Activated naive CD4-positive, alpha-beta T cell treated with Interleukin-2 at 50 U/mL for 16 hours (primary cell): ENCODE data around the gene RCBTB2.
A peak's percentile ranks its signal among the peaks of the same experiment; 100 is the strongest.

Experiments
- DNase-seq: peaks from one replicate; pipeline ENCODE4 v3.0.0-alpha.2; 2020

Gene RCBTB2

DNA sequence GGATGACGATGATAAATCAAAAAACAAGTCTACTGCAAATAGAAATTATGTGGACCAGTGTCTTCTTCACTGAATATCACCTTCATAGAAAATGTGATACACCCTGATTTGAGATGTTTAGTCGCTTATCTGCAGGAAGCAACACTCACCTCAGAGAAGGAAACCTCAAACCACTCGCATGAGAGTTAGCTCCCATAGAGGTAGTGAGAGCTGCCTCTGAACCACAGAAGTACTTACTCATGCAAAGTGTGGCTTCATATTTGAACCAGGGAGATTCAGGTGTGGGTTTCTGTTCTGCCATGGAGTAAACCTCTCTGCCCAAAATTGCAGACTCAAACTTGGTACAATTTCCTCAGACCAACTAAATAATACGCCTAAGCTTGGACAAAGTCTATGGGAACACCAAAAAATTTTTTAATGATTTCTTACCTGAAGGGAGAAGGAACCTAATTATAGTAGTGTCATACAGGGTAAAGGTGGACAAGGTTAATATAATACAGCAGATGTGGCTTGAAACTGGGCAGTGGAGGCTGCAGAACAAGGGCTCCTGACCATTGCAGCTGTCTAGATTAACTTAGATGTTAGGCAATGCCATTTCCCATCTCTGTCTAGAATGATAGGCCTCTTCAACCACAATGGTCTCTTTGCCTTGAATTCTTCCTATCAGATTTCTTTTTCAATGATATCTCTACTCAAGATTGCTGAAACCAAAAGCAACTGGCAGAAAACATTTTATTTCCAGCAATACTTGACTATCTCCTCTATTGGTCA is 29.6 kb upstream of the RCBTB2 start:
- peak; percentile 62 for DNase-seq

DNA sequence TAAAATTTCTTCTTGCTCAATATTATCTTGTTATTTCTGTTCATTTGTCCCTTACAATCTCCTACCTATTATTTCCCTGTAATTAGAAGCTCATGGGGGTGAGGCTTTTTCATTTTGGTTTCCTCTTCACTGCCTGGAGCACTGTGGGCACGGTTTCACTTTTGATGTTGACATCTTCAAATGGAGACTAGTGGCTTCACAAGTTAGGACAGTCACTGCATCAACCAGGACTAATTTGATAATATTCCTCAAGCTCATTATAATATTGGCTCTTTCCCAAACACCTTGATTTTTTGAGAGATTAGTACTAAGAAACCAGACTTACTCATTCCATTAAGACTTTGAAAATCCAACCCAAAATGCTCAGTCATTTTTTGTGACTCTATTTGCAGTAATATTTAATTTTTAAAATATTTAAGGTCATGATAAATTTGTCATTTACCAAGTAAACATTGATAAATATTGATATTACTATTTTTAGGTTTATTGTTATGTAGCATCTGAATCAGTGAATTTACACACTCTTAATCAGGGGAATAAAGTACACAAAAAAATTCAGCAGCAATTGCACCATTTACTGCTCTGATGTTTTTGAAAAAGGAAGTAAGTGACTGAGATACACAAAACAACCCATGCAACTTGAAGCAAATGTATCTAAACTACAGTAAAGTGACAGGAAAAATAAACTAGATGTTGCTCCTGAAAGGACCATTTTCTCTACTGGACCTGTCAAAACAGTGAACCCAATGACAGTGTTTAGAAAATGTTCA is 28.8 kb upstream of the RCBTB2 start:
- no peak for DNase-seq

DNA sequence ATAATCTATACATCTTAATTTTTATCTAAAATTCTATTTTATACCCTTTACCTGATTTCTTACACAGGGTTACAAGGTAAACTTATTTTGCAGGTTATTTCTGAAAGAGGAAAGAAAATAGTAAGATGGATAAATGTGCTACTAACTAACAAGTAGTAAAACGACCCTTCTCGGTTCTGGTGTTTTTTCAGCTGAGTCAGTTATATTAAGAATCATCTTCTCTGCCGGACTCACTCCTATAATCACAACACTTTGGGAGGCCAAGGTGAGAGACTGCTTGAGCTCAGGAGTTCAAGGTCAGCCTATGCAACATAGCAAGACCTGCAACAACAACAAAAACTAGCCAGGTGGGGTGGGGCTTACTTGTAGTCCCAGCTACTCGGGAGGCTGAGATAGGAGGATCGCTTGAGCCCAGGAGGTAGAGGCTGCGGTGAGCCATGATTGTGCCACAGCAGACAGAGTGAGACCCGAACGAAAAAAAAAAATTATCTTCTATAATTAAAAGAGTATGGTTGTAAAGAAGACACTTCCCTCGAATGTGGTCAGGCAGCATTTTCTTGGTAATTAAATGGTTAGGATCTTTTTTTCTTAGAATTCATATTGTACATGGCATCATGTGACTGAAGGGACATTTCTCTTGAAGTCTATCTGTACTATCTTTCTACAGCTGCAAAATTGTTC is 27.9 kb upstream of the RCBTB2 start:
- DNase-seq, result no peak

DNA sequence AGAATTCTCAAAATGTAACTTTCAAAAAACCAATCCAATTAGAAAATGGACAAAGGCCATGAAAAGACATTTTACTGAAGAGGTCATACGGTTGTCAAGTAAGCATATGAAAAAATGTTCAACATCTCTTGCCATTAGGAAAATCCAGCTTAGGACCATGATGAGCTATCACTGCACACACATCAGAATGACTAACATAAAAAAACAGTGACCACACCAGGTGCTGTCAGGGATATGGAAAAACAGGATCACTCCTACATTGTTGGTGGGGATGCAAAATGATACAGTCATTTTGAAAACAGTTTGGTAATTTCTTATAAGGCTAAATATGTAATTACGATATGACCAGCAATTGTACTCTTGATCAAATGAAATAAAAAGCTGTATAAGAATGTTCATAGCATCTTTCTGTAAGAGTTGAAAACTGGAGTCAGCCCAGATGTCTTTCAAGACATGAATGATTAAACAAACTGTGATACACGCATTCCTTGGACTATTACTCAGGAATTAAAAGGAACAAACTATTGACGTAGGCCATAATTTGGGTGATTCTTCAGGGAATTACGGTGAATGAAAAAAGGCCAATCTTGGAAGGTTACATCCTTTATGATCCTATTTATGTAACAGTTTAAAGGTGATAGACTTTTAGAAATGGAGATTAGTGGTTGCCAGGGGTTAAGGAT is 26.9 kb upstream of the RCBTB2 start:
- DNase-seq, result no peak

DNA sequence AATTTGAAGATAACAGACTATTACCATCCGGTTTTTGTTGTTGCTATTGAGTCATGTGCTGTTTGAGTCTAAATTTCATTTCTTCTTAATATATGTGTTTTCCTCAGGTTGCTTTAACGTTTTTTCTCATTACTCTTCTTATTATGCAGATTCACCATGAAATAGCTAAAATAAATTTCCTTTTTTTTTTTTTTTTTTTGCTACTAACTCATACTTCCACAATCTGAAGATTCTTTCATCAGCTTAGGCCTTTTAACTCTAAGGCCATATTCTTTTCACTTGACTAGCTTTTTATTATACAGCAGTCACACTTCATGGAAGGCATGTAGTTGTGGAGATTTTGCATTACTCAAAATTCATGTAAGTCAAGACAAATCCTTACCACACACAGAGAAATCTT is 23.9 kb upstream of the RCBTB2 start:
- DNase-seq, result no peak

DNA sequence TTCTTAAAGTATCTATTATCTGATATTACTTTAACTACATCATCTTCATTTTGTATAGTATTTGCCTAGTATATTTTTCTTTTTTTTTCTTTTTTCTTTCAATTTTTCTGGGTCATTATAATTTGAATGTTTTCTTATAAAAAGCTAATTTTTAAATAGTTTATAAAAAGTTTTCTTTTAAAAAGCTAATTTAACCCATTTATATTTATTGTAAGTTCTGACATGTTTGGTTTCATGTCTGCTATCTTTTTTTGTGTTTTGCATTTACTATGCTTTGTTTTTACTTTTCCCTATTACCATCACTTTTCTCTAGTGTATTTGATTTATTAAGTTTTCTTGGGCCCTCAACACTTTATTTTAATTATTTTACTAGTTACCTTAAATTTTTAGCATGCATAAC is 22.6 kb upstream of the RCBTB2 start:
- no peak for DNase-seq

DNA sequence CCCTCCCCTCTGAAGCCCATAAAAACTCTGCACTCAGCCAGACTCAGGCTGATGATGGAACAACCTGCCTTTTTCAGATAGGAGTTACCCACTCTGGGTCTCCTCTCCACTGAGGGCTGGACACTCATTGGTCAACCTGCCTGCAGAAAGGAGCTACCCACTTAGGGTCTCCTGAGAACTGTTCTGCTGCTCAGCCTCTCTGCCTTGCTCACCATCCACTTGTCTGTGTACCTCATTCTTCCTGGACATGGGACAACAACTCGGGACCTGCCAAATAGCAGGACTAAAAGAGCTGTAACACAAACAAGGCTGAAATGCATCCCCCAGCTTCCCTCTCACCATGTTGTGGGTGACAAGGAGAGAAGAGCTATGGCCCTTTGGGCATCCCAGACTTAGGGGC is 18.4 kb upstream of the RCBTB2 start:
- DNase-seq, result no peak

DNA sequence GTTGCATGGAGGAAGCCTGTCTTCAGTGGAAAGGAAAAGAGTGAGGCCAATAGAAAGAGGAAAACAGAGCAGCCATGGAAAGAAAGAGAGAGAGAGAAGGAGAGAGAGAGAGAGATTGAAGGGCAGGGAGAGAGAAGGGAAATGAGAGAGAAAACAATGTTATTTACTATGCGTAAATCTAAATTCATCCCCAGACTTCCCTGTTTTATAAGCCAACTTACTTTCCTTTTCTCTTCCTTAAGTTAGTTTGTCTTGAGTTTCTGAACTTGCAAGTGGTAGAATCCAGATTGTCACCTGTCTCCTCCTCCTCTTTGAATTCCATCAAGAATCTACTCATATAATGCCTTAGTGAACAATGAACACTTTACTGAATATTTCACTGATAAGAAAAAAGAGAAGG is 16.8 kb upstream of the RCBTB2 start:
- no peak for DNase-seq

DNA sequence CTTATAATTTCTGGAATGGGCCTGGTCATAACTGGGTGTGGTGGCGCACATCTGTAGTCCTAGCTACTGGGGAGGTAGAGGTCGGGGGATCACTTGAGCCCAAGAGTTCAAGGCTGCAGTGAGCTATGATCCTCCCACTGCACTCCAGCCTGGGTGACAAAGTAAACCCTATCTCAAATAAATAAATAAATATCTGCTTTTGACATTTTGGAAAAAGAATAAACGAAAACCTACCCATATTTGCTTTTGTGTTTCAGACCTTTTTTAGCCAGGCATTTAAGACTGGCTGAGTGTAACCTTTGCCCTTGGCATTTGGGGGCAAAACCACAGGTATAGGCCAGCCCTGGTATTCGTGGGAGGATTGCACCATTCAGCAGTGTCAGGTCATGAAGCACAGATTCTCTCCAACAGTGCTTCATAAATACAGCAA is 14.8 kb upstream of the RCBTB2 start:
- no peak for DNase-seq

DNA sequence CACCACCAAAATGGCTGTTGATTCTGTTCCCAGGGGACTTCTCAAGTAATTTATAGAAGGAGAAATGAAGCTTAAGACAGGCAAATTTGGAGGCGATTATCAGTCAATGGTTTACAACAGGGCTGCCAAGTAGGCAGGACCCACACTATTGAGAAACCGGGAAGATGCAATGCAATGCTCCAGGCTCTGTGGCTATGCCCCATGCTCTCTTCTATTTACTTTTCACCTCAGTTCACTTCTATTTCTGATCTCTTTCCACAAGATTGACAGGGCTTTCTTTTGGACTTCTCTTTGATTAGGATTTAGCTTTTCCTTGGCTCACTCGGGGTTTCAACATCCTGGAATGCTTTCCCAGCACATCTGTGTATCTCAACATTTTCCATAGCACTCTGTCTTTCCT is 12.7 kb upstream of the RCBTB2 start:
- no peak for DNase-seq

DNA sequence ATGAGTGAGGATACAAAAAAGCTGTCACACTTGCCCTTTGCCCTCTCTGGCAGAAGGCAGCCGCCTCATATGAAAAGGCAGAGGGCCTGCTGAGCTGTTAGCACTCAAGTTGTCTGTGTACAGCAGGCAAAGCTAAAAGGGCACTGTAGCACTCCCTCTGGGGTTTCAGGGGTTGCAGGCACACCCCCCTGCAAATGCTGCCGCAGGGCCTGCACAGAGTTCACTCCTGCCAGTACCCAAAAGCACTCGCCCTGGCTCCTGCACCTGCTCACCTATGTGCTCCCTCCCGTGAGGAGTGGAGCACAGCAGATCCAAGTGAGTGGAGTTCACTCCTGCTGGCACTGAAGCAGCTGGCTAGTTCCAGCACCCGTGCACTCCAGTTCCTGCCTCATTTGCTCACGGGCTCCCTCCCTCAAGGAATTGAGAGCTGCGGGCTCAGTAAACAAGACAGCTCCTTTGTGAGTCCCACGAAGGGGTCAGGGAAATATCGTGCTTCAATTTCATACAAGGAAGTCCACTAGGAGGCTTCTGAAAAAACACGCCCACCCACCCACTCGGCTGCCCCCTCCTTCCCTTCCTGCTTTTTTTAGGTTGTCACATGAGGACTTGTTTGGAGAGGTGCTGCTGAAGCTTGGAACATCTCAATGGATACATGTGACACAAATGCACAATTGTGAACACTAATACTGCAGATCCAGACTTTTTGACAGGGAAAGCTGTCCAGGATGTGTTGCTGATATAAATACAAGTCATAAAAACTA is 9.9 kb upstream of the RCBTB2 start:
- DNase-seq, result no peak

DNA sequence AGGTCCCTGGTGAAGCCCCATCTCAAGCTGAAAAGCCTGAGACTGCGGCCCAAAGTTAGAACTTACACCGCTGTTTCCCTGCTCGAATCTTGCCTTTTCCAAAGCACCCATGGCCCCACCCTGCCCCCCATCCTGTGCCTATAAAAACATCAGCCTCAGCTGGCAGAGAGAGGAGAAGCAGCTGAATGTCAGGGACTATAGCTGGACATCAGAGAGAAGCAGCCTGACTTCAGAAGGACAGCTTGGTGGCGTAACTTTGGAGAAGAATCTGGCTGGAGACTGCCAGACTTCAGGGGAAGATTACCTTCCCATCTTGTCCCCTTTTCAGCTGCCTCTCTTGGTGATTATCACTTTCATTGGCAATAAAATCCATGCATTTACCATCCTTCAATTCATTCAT is 9.3 kb upstream of the RCBTB2 start:
- DNase-seq, result no peak

DNA sequence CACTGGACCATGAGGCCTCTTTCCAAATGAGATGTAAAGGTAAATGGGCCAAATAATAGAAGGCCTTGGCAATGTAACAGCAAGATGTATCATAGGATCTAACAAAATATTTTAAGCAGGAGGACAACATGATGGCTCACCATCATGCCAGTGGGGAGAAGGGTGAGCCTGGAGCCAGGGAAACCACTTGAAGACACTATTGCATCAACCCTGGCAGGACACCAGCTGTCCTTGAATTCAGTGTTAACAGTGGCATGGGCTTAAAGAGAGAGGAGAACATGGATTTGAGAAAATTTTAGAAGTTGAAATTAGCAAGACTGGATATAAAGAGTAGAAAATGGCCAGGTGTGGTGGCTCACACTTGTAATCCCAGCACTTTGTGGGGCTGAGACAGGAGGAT is 6.7 kb upstream of the RCBTB2 start:
- no peak for DNase-seq

DNA sequence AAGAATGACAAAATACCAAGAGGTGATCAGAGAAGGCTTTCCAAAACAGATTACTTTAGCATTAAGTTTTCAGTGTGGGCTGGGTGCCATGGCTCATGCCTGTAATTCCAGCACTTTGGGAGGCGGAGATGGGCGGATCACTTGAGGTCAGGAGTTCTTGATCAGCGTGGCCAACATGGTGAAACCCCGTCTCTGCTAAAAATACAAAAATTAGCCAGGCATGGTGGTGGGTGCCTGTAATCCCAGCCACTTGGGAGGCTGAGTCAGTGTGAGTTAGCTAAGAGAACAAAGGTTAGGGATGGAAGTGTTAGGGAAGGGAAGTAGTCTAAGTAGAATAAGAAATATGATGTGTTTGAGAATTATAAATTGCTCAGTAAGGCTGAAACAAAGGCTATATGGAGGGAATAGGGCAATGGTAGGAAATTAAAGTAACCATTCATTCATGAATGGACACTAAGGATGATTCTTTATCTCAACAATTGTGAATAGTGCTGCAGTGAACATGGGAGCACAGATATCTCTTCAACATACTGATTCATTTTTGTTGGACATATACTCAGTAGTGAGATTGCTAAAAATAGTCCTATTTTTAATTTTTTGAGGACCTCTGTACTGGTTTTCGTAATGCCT is 3.9 kb upstream of the RCBTB2 start:
- no peak for DNase-seq

DNA sequence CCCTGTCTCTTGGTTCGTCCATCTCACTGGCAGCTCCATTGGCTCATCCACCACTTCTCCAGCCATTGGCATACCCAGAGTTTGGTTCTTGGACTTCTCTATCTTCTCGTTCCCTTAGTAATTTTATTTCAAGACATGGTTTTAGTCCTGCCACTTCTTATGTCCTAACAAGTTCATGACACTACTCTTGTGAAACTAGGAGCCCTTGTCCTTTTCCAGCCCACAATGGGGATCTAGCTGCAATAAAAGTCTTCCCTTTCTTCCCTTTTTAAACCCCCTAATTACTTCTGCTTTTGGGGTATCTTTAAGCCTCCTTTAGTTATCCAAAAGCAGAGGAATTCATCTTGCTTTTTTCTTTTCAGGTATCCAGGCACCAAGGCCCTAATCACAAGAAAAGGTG is 2.9 kb upstream of the RCBTB2 start:
- no peak for DNase-seq

DNA sequence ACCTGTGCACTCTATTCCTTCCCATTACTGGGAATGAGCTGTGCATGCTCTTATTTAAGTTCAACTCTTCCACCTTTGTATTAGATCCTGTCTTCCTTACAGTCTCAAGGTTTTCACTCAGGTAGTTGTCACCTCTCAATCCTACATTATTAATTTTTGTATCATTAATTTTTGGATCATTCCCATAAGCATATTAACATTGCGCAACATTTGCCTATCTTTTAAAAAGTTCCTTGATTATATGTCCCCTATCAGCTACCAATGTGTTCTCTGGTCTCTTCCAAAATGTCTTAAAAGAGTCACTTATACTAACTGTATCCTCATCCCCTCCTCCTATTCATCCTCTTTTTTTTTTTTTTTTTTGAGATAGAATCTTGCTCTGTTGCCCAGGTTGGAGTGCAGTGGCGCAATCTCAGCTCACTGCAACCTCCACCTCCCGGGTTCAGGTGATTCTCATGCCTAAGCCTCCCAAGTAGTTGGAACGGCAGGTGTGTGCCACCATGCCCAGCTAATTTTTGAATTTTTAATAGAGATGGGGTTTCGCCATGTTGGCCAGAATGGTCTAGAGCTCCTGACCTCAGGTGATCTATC is 2.1 kb upstream of the RCBTB2 start:
- no peak for DNase-seq

DNA sequence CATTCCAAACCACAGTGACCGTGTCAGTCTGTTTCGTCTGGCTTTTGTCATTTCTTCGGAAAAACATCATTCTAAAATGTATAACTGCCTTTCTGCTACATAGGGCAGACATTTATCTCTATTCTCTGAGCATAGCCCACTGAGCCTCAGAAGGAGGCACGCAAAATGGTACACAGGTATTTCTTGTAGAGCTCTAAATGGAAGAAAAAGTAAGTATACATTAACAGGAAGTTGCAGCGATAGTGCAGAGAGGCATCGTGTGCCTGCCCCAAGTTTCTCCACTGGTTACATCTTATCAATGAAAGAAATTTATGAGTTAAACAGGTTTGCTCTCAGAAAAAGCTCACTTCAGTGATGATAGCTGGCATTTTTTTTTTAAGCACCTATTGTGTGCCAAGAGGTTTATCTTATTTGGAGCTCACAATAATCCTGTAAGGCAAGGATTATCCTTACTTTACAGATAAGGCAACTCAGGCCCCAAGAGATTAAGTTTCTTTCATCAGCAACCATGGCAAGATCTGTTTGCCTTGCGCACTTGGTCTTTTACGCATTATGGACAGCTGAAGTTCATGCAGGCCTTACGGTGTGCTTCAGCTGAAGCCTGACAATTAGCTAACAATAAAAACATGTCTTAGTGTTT is 1.2 kb upstream of the RCBTB2 start:
- DNase-seq, result no peak

DNA sequence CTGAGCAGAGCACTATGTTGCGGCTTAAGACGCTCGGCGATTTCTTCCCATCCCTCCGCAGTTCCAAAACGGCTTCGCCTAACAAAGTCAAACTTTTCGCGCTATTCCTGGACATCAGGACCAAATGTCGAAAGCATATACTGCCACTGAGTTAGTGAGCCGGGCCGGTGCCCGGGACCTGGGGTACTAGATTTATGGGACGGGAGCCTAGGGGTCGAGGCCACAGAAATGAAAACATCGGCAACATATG is 699 bp downstream of the RCBTB2 start:
- no peak for DNase-seq

DNA sequence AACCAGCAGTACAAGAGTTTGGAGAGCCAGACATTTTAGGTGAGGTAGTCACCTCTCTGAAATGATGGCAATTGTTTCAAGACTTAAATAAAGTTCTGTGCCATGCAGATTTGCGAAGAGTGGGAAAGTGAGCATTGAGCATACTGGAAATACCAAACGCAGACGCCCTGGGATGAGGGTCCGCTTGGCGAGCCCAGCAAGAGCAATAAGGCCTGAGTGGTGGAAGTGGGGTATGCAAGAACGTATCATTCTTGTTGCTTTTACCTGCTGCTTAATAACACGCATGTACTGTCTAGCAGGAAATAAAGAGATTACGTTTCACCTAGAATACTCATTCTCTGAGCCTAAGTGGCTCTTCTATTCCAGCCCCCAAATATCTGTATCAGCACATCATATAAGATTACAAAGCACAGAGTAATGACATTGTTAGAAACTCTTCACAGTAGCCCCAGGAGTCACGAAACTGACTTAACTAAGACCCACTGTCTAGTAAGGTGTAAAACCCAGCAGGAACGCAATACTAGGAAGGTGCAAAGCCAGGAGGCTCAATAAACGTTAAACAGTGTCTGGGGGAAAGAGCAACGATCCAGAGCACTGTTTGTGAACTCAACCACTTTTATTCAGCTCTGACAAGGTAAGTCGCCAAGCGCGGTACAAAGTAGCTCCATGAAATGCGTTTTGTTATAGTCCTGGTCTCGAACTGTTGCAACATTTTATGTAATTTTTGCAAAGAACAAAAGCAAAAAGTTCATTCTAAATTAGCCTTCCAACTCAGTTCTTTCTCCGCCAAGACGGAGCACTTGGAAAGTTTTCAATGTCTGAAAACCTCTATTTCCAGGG is 1.2 kb downstream of the RCBTB2 start:
- DNase-seq, result peak; percentile 16

DNA sequence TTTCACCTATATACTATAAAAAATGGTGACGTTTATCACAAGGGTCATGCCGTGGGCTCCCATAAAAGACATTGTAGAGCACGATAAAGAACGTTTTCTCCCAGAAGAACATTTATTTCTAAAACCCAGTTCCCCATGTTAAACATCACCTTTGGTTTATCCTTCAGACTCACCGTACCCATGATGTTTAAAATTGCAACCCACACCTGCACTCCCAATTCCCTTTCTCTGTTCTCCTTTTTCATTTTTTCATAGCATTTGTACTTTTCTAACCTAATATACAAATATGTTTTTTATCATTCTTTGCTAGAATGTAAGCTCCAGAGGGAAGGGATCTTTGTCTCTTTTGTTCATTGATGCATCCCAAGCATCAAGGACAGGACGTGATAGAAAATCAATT is 2.0 kb downstream of the RCBTB2 start:
- no peak for DNase-seq

DNA sequence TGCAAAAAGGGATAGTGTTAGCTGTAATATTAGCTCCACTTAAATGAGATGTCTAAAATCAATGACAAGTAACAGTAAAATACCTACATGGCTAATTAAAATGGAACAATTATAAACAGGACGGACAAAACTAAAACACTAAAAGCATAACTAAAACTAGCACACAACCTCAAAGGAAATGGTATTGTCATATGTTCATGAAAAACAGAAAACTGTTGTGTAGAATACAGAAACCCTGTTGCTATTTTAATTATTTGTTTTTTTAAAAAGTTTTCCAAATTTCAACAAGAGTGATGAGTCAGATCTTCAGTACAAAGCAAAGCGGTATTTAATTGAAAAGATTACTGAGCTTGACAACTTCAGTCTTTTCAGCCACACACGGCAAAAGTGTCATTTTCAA is 4.2 kb downstream of the RCBTB2 start:
- no peak for DNase-seq
